A549 treated with AZD9567 at 1 μM for 4 hours (cell line): ENCODE measurements around the gene ENTPD2. TPM values are rescaled to one million over a fixed set of nuclear protein-coding genes. Genes with fewer than 3 reads are reported as not detected.

Experiments used
- total RNA-seq: library from RNA; stranded (reverse); fragments of 200-300 nt; extraction: Qiagen RNA extraction; gene quantifications from 5 replicates; pipeline ENCODE4 v1.2.3, GENCODE V29; 2022; ENCODE audit not compliant: insufficient read depth

The ENTPD2 gene
- total RNA-seq: 1.4 to 3.0 TPM (median 2.6 TPM) in 5 replicates

GRCh38 chr9:137053944-137054931 is at the start of gene ENTPD2:
TSS of gene ENTPD2 (minus strand) at chr9:137054061. CDS start at chr9:137053997, 64 bp downstream.

GRCh38 chr9:137086531-137087408 is 32.9 kb upstream of the ENTPD2 start, which contains the start of gene MAN1B1:
TSS of gene MAN1B1 (plus strand) at chr9:137086985. CDS start at chr9:137087000, 15 bp downstream.

GRCh38 chr9:137077010-137077747 is 23.3 kb upstream of the ENTPD2 start, which contains the start of gene UAP1L1:
TSS of gene UAP1L1 (plus strand) at chr9:137077517. CDS start at chr9:137077533, 16 bp downstream.

GRCh38 chr9:137070201-137070905 is 16.5 kb upstream of the ENTPD2 start, which contains the start of gene SAPCD2:
TSS of gene SAPCD2 (minus strand) at chr9:137070557. CDS start at chr9:137070460, 97 bp downstream.

GRCh38 chr9:137046088-137046787 is 7.6 kb downstream of the ENTPD2 start, which contains the start of gene NPDC1:
TSS of gene NPDC1 (minus strand) at chr9:137046177. CDS start at chr9:137045989, 188 bp downstream.

GRCh38 chr9:137031904-137032640 is 21.8 kb downstream of the ENTPD2 start, which contains the start of gene FUT7:
TSS of gene FUT7 (minus strand) at chr9:137032088. CDS start at chr9:137031991, 97 bp downstream.

GRCh38 chr9:137027369-137028262 is 26.2 kb downstream of the ENTPD2 start, which contains the start of gene ABCA2:
TSS of gene ABCA2 (minus strand) at chr9:137028237. CDS start at chr9:137028140, 97 bp downstream.

Other genes starting within 250 kb of the ENTPD2 start
- 56.0 to 85.9 TPM (median 80.1 TPM) in 5 replicates for gene RABL6, start 246.1 kb downstream of the ENTPD2 start, total RNA-seq
- gene AJM1, start 211.6 kb downstream of the ENTPD2 start, total RNA-seq: 1.9 to 5.0 TPM (median 4.5 TPM) in 5 replicates
- 301 to 333 TPM (median 305 TPM) in 5 replicates for gene PHPT1, start 204.7 kb downstream of the ENTPD2 start, total RNA-seq
- 3.8 to 5.7 TPM (median 4.6 TPM) in 5 replicates for gene MAMDC4, start 201.7 kb downstream of the ENTPD2 start, total RNA-seq
- 355 to 516 TPM (median 465 TPM) in 5 replicates for gene EDF1, start 187.8 kb downstream of the ENTPD2 start, total RNA-seq
- 28.1 to 60.7 TPM (median 48.5 TPM) in 5 replicates for gene TRAF2, start 167.5 kb downstream of the ENTPD2 start, total RNA-seq
- gene FBXW5, start 109.3 kb downstream of the ENTPD2 start, total RNA-seq: 62.3 to 108 TPM (median 104 TPM) in 5 replicates
- gene C8G, start 108.8 kb downstream of the ENTPD2 start, total RNA-seq: 1.0 to 1.7 TPM (median 1.3 TPM) in 4 of 5 replicates, not detected in the other
- gene LCN12, start 101.8 kb downstream of the ENTPD2 start, total RNA-seq: 1.3 to 2.0 TPM (median 1.6 TPM) in 4 of 5 replicates, not detected in the other
- gene PTGDS, start 76.6 kb downstream of the ENTPD2 start, total RNA-seq: 0.14 to 0.73 TPM (median 0.66 TPM) in 4 of 5 replicates, not detected in the other
- gene LCNL1, start 71.1 kb downstream of the ENTPD2 start, total RNA-seq: 0.02 to 0.14 TPM (median 0.10 TPM) in 4 of 5 replicates, not detected in the other
- 24.8 to 86.1 TPM (median 80.8 TPM) in 5 replicates for gene PAXX, start 61.6 kb downstream of the ENTPD2 start, total RNA-seq
- 4.0 to 4.9 TPM (median 4.4 TPM) in 4 of 5 replicates, not detected in the other for gene CLIC3, start 57.5 kb downstream of the ENTPD2 start, total RNA-seq
- gene ABCA2, start 25.8 kb downstream of the ENTPD2 start, total RNA-seq: 20.0 to 29.5 TPM (median 27.5 TPM) in 5 replicates
- 0.03 to 0.09 TPM (median 0.03 TPM) in 4 of 5 replicates, not detected in the other for gene FUT7, start 22.0 kb downstream of the ENTPD2 start, total RNA-seq
- 49.4 to 88.3 TPM (median 87.7 TPM) in 5 replicates for gene NPDC1, start 7.9 kb downstream of the ENTPD2 start, total RNA-seq
- 14.9 to 28.4 TPM (median 24.6 TPM) in 5 replicates for gene SAPCD2, start 16.5 kb upstream of the ENTPD2 start, total RNA-seq
- gene UAP1L1, start 23.5 kb upstream of the ENTPD2 start, total RNA-seq: 9.8 to 16.4 TPM (median 11.7 TPM) in 5 replicates
- 40.8 to 56.5 TPM (median 52.7 TPM) in 5 replicates for gene MAN1B1, start 32.9 kb upstream of the ENTPD2 start, total RNA-seq
- gene DPP7, start 60.7 kb upstream of the ENTPD2 start, total RNA-seq: 65.1 to 122 TPM (median 115 TPM) in 5 replicates
- 0.19 to 0.95 TPM (median 0.29 TPM) in 4 of 5 replicates, not detected in the other for gene GRIN1, start 85.1 kb upstream of the ENTPD2 start, total RNA-seq
- 0.99 to 1.8 TPM (median 1.3 TPM) in 4 of 5 replicates, not detected in the other for gene LRRC26, start 116.0 kb upstream of the ENTPD2 start, total RNA-seq
- gene TMEM210, start 118.0 kb upstream of the ENTPD2 start, total RNA-seq: not detected in 5 replicates
- 23.3 to 39.2 TPM (median 38.3 TPM) in 5 replicates for gene ANAPC2, start 134.5 kb upstream of the ENTPD2 start, total RNA-seq
- 119 to 158 TPM (median 150 TPM) in 5 replicates for gene SSNA1, start 134.6 kb upstream of the ENTPD2 start, total RNA-seq
- gene TPRN, start 146.7 kb upstream of the ENTPD2 start, total RNA-seq: 9.3 to 14.1 TPM (median 12.9 TPM) in 5 replicates
- gene TMEM203, start 151.6 kb upstream of the ENTPD2 start, total RNA-seq: 32.0 to 48.4 TPM (median 46.4 TPM) in 5 replicates
- gene NDOR1, start 151.6 kb upstream of the ENTPD2 start, total RNA-seq: 10.9 to 20.2 TPM (median 20.0 TPM) in 5 replicates
- 1.7 to 2.3 TPM (median 1.8 TPM) in 4 of 5 replicates, not detected in the other for gene RNF208, start 168.2 kb upstream of the ENTPD2 start, total RNA-seq
- 1.7 to 4.2 TPM (median 3.2 TPM) in 5 replicates for gene CYSRT1, start 171.1 kb upstream of the ENTPD2 start, total RNA-seq
- gene RNF224, start 173.4 kb upstream of the ENTPD2 start, total RNA-seq: 0.17 to 0.29 TPM (median 0.22 TPM) in 4 of 5 replicates, not detected in the other
- 0.06 to 0.14 TPM (median 0.10 TPM) in 4 of 5 replicates, not detected in the other for gene SLC34A3, start 176.8 kb upstream of the ENTPD2 start, total RNA-seq
- gene TUBB4B, start 187.2 kb upstream of the ENTPD2 start, total RNA-seq: 802 to 950 TPM (median 862 TPM) in 5 replicates
- not detected in 5 replicates for gene STPG3, start 197.2 kb upstream of the ENTPD2 start, total RNA-seq
- gene NELFB, start 201.3 kb upstream of the ENTPD2 start, total RNA-seq: 48.5 to 62.6 TPM (median 57.4 TPM) in 5 replicates
- 15.9 to 26.2 TPM (median 25.4 TPM) in 5 replicates for gene TOR4A, start 223.7 kb upstream of the ENTPD2 start, total RNA-seq
- 3.9 to 6.3 TPM (median 4.6 TPM) in 5 replicates for gene NRARP, start 248.2 kb upstream of the ENTPD2 start, total RNA-seq